HG03354 (cell line): ENCODE measurements around the gene RTP1.
"Not testable (repeated sequence)": the region's sequence is repeated elsewhere in the genome, so short reads cannot be mapped to it uniquely, and the experiment has no call there.

Experiments
- ATAC-seq: cut with Tn5 transposase; IDR thresholded peaks from one replicate; pipeline ENCODE4 v1.9.1; 2021; ENCODE audit warnings: mild to moderate bottlenecking; ENCODE audit not compliant: unreplicated experiment, poor library complexity, severe bottlenecking

The RTP1 gene

DNA sequence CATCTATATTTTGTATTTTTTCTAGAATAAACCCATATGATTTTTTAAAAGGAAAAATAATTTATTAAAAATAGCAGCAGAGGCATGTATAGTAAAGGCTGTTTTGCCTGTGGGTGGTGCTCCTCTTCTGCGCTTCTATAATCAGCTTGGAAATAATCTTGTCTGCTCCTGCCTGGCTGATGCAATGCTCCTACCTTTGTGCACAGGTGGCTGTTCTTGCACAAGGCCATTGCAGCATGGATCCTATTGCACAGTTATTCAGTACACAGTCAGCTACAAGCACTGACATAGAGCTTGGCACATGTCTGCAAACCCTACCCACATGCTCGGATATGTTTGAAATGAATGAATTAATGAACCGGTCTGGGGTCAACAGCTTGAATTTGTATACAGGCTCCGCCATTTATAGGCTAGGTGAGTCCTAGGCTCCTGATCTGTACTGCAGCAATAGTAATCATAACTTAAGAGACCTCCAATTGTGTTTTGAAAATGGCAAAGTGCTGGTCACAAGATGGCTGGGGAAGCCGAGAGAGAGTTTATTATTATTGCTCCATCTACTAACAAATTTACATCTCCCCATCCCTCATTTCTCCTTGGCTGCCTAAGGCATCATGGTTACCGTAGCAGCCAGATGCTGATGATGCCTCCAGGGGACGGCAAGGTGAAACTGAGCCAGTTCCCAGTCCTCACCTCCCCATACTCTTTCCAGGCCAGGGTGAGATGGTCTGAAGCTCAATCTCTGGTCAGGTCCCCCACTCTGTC lies 532 bp upstream of the RTP1 start:
- no peak for ATAC-seq

GRCh38 chr3:187198490-187198889 lies 1.2 kb downstream of the RTP1 start:
- ATAC-seq, result no peak

- ATAC-seq, result not testable (repeated sequence)
Measured at GRCh38 chr3:187199463-187200050, 2.3 kb downstream of the RTP1 start.

- ATAC-seq, result no peak
Measured at GRCh38 chr3:187205683-187206082, 8.4 kb downstream of the RTP1 start.

GRCh38 chr3:187207062-187207461 lies 9.8 kb downstream of the RTP1 start:
- no peak for ATAC-seq

DNA sequence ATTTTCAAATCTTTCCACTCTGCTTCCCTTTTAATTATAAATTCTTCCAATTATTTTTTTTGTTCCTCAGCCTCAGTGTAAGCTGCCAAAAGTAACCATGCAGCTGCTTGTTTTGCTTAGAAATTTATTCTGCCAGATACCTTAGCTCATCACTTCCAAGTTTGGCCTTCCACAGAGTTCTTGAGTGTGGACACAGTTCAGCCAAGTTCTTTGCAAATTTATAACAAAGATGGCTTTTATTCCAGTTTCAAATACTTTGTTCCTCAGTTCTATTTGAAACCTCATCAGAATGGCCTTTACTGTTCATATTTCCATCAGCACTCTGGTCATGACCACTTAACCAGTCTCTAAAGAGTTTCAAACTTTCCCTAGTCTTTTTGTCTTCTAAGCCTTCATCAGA lies 10.3 kb downstream of the RTP1 start:
- ATAC-seq, result no peak

- no peak for ATAC-seq
Measured at GRCh38 chr3:187208159-187208558, 10.9 kb downstream of the RTP1 start.

DNA sequence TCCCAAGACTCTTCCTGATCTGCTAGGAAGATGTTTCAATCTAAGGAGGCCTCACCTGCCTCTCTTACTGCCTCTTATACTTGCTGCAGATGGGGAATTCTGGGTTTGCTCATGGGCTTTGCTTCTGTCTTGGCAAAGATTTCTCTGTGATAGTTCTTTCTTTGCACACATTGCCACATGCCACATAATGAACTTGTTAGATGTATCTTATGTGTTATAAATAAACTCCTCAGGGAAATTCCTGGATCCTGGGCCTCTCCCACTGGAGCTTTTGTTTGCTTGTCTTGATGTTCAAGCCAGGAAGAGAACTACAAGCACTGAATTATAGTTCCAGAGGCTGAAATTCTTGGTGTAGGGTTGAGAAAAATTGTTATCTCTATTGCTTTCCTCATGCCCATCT lies 12.2 kb downstream of the RTP1 start:
- ATAC-seq, result no peak

DNA sequence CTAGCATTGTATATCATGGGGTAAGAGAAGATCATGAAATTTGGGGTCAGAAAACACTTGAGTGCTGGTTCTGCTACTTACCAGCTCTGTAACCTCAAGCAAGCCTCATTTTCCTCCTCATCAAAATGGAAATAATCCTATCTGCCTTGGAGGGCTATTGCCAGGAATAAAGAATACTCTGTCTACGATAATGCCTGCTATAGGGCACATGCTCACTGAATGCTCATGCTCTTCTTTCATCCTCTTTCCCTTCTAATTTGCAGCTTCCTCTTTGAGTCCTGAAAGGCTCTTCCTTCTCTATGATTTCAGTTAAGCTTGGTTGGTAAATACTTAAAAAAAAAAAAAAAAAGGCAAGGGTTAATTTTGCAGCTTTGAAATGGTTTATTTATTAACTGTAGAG lies 12.8 kb downstream of the RTP1 start:
- no peak for ATAC-seq

DNA sequence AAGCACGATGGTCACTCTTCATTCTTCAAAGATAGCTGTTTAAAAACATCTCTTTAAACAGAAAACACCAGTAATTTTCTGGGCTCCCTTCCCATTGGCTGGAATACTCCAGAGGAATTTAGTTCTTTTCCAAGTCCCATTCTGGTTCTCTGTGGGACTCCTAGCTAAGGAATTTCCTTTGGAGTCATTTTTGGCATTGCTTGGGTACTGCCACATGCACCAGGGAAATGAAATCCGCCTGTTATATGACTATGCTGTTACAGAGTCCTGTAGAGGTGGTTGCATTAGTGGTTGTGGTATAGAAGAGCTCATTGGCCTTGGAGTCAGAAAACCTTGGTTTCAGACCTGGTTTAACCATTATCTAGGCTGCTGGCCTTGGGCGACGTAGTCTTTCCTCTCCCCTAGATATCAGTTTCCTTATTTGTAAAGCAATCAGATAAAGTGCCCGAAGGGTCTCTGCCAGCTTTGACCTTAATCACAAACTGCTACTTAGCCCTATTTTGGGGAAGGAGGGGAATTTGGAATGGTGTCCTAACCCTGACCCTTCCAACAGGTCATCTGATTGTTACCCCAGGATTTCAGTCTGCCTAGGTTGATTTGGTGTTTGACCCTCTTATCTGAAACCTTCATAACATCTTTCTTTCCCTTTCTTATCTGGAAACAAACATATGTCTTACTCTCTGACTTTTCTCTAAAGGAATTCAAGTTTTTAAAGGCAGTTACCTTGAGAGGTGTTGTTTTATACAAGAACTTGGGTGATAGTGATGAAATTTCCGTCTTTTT lies 13.4 kb downstream of the RTP1 start:
- ATAC-seq, result peak; percentile 100

DNA sequence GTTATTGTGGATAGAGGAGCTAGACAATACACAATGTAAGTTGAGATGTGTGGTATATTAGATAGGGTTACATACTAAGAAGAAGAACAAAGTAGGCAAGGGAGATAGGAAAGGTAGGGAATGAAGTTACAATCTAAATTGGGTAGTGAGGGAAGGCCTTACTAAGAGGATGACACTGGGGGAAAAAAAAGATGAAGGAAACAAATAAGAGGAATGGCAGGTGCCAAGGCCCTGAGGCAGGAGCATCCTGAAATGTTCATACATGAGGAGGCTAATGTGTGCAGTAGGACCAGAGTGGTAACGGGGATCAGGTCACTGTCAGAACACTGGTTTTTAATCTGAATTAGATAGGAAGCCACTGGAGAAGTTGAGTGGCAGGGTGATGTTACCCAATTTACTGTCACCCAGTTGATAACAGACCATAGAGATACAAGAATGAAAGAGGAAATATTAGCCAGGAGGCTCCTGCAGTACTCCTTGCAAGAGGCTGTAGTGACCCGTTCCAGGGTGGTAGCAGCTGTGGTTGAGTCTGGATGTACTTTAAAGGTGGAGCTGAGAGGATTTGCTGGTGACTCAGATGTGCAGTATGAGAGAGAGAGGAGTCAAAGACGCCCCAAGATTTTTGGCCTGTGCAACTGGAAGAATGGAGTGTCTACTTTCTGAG lies 14.4 kb downstream of the RTP1 start:
- no peak for ATAC-seq

DNA sequence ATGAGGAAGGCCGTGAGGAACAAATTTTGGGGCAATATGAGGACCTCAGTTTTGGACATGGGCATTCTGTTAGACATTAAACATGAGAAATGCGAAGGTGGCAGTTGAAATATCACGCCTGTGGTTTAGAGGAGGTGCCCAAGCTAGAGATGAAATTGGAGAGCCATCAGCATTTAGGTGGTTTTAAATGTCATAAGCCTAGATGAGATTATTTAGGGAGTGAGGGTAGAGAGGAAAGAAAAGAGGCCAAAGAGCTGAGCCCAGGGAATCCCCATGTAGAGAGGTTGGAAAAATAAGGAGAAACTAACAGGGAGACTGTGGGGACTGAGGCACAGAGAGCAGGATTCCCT lies 14.9 kb downstream of the RTP1 start:
- no peak for ATAC-seq

GRCh38 chr3:187212705-187213104 lies 15.4 kb downstream of the RTP1 start:
- ATAC-seq, result no peak

DNA sequence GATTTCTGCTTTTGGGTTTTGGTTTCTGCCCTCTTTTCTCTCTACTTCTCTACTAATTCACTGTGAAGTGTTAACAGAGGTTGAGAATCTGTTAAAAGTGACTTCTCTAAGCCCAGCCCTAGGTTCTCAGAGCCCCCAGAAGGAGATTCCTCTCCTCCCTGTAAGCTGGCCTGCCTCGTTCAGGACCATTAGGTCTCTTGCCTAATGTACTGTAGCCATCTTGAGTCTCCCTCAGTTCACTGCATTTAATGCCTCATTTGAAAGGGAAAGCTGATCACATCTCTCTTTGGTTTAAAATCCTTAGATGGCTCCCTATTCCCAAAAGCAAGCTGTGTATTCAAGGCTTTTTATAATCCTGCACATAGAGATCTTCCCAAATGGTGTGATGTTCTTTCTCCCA lies 16.3 kb downstream of the RTP1 start:
- ATAC-seq, result no peak

DNA sequence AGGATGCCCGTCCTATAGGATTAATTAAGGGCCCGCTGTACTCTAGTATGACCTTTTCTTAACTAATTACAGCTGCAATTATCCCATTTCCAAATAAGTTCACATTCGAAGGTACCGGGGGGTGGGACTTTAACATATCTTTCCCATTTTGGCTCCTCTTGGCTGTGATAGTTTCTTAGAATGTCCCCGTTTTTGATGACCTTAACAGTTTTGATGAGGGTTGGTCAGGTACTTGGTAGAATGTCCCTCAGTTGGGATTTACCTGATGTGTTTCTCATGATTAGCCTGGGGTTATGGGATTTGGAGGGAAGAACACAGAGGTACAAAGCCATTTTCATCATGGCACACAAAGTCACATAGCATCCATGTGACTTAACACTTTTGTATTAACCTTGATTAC lies 18.2 kb downstream of the RTP1 start:
- no peak for ATAC-seq

DNA sequence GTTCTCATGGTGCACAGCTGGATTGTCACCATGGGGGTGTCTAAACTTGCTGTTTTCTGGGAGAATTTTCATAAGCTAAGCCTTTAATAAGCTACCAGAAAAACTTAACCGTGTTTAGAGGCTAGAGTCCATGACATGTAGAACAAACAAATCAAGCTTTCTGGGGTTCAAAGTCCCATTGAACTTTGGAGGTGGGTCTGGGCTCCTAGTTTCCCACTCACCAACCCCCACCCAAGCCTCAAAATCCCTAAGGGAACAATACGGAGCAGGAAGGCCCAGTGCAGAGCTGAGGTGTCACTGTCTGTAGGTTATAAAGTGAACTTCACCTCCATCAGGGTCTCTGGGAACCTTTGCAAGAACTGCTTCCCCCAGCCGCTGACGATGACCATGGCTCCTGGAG lies 25.5 kb downstream of the RTP1 start:
- no peak for ATAC-seq

- no peak for ATAC-seq
Measured at GRCh38 chr3:187223799-187224198, 26.5 kb downstream of the RTP1 start.

DNA sequence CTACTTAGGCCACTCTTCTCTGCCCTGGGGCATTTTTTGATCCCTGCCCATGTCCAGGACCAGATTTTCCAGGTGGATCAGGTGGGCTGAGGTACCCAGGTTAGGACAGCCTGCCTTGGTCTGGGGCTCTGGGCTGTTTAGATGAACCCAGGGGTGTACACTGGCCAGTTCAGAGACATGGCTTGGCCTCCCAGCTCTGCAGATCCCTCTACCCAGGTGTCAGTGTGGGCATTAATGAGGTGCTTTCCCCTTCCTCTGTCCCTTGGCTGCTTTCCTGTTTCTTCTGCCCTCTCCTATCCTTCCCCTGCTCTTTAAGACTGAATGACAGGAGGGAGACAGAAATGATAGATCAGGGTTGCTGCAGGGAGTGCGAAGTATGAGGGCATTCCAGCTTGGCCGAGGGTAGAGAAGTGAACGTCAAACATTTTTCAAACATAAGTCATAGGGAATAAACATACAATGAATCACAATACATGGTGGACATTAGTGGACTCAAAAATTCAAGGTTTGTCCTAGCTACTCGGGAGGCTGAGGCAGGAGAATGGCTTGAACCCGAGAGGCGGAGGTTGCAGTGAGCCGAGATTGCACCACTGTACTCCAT lies 30.5 kb downstream of the RTP1 start:
- no peak for ATAC-seq

DNA sequence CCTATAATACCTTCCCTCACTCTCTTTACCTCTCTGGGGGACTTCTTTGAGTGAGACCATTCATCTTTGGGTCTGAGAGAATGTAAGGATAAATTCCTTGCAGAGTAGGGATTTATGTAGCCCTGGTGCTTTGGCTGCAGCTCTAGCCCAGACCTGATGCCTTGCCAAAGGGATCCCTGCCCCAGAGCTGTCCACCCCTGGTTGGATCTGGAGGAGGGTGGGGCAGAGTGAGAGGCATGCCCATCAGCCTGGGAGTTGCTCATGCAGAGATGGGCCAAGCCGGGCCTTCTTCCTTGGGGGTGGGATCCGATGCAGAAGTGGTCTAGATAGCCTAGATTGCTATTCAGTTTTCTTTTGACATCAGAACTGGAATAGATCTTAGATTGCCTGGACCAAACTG lies 31.5 kb downstream of the RTP1 start:
- no peak for ATAC-seq

- no peak for ATAC-seq
Measured at GRCh38 chr3:187230011-187230410, 32.7 kb downstream of the RTP1 start.
